ENCODE results near the gene XYLT2.

XYLT2 gene

GRCh38 chr17:50322271-50322670, 23.7 kb upstream of the XYLT2 start:
- DNase-seq, result no peak

- DNase-seq, result no peak
Measured at GRCh38 chr17:50323060-50323459, 22.9 kb upstream of the XYLT2 start.

GRCh38 chr17:50325906-50326305, 20.0 kb upstream of the XYLT2 start:
- no peak for DNase-seq

GRCh38 chr17:50326831-50327364, 19.0 kb upstream of the XYLT2 start:
- DNase-seq, result no peak

- DNase-seq, result no peak
Measured at GRCh38 chr17:50328363-50329325, 17.3 kb upstream of the XYLT2 start.

GRCh38 chr17:50329716-50330115, 16.2 kb upstream of the XYLT2 start:
- no peak for DNase-seq

- no peak for DNase-seq
Measured at GRCh38 chr17:50330151-50330775, 15.7 kb upstream of the XYLT2 start.

GRCh38 chr17:50331085-50331791, 14.7 kb upstream of the XYLT2 start:
- no peak for DNase-seq

- DNase-seq, result no peak
Measured at GRCh38 chr17:50332196-50332595, 13.7 kb upstream of the XYLT2 start.

GRCh38 chr17:50333291-50334057, 12.5 kb upstream of the XYLT2 start:
- DNase-seq, result peak; percentile 0

GRCh38 chr17:50337956-50338355, 8.0 kb upstream of the XYLT2 start:
- DNase-seq, result no peak

- no peak for DNase-seq
Measured at GRCh38 chr17:50338645-50339044, 7.3 kb upstream of the XYLT2 start.

- no peak for DNase-seq
Measured at GRCh38 chr17:50339381-50339780, 6.5 kb upstream of the XYLT2 start.

GRCh38 chr17:50344731-50345365, 1.1 kb upstream of the XYLT2 start:
- DNase-seq, result peak; percentile 12

- peak; percentile 9 for DNase-seq
Measured at GRCh38 chr17:50346313-50347116, 589 bp downstream of the XYLT2 start.

GRCh38 chr17:50347117-50347893, 1.4 kb downstream of the XYLT2 start:
- no peak for DNase-seq

GRCh38 chr17:50347894-50348291, 2.0 kb downstream of the XYLT2 start:
- no peak for DNase-seq

- no peak for DNase-seq
Measured at GRCh38 chr17:50348522-50349242, 2.8 kb downstream of the XYLT2 start.

GRCh38 chr17:50349243-50349600, 3.3 kb downstream of the XYLT2 start:
- no peak for DNase-seq

GRCh38 chr17:50350733-50351132, 4.8 kb downstream of the XYLT2 start:
- no peak for DNase-seq
